Activated CD4-positive, alpha-beta memory T cell treated with anti-CD3 and anti-CD28 coated beads for 36 hours (primary cell): ENCODE data around the gene GSAP. TPM values are rescaled to one million over a fixed set of nuclear protein-coding genes. Genes with fewer than 3 reads are reported as not detected.
A peak's percentile ranks its signal among the peaks of the same experiment; 100 is the strongest.

Source experiments
- CTCF ChIA-PET: fragments of 350-600 bp; sonication (Branson Sonifier 250); formaldehyde crosslinking; loops from one replicate; lab custom pipeline; 2021; ENCODE audit warnings: antibody characterized with exemption, inconsistent platforms; lab: Charles Lee
- POLR2A ChIA-PET: fragments of 350-600 bp; sonication (Branson Sonifier 250); formaldehyde crosslinking; loops from one replicate; lab custom pipeline; 2021; ENCODE audit warnings: antibody characterized with exemption; lab: Charles Lee
- DNase-seq: peaks from one replicate; pipeline ENCODE4 v3.0.0-alpha.2; 2020
- H3K27ac Mint-ChIP-seq: one replicate; pipeline ENCODE4 v1.8.0; 2021; ENCODE audit warnings: mixed read lengths
- H3K27me3 Mint-ChIP-seq: one replicate; pipeline ENCODE4 v1.8.0; 2021; ENCODE audit warnings: mixed read lengths
- H3K36me3 Mint-ChIP-seq: one replicate; pipeline ENCODE4 v1.8.0; 2021; ENCODE audit warnings: mixed read lengths
- H3K4me1 Mint-ChIP-seq: one replicate; pipeline ENCODE4 v1.8.0; 2021; ENCODE audit warnings: low read depth, mixed read lengths
- H3K4me3 Mint-ChIP-seq: one replicate; pipeline ENCODE4 v1.8.0; 2021; ENCODE audit warnings: mild to moderate bottlenecking, mixed read lengths
- H3K9me3 Mint-ChIP-seq: one replicate; pipeline ENCODE4 v1.8.0; 2021; ENCODE audit warnings: mixed read lengths
- intact Hi-C: fragments of 100-400 bp; cut with micrococcal nuclease; formaldehyde crosslinking; loops from one replicate; pipeline ENCODE4 v1.15.1; 2023
- total RNA-seq, 2 experiments: library from RNA; stranded (reverse); gene quantifications; one replicate each; pipeline ENCODE4 v1.2.3, GENCODE V29; 2021

GSAP gene
- total RNA-seq, 2 experiments from 2014 or later, result 1.7 to 1.9 TPM

GRCh38 chr7:77403957-77404356 lies 12.2 kb downstream of the GSAP start:
- no peak overlapping the region for H3K4me3 Mint-ChIP-seq
- no peak overlapping the region for H3K27ac Mint-ChIP-seq
- no peaks in the 10 kb centered on the region for H3K36me3 Mint-ChIP-seq
- no peak for DNase-seq
- no peaks in the 10 kb centered on the region for H3K4me1 Mint-ChIP-seq
- ChIA-PET CTCF (no interaction called here), POLR2A (interaction anchor here (1.0 kb wide), 1 partner anchor 11 kb away, joined by 3 read pairs; no protein-coding TSS in a partner anchor)
- H3K27me3 Mint-ChIP-seq, result no peaks in the 10 kb centered on the region
- no peaks in the 10 kb centered on the region for H3K9me3 Mint-ChIP-seq
- intact Hi-C loops, result no loop called here

GRCh38 chr7:77402818-77403217 lies 13.3 kb downstream of the GSAP start:
- no peaks in the 10 kb centered on the region for H3K36me3 Mint-ChIP-seq
- intact Hi-C loops, result no loop called here
- no peaks in the 10 kb centered on the region for H3K27me3 Mint-ChIP-seq
- ChIA-PET CTCF (no interaction called here), POLR2A (no interaction called here)
- no peaks in the 10 kb centered on the region for H3K9me3 Mint-ChIP-seq
- DNase-seq, result no peak
- H3K27ac Mint-ChIP-seq, result no peak overlapping the region
- no peak overlapping the region for H3K4me3 Mint-ChIP-seq
- no peaks in the 10 kb centered on the region for H3K4me1 Mint-ChIP-seq

- H3K4me1 Mint-ChIP-seq, result no peaks in the 10 kb centered on the region
- DNase-seq, result no peak
- no peak overlapping the region for H3K4me3 Mint-ChIP-seq
- H3K9me3 Mint-ChIP-seq, result no peaks in the 10 kb centered on the region
- intact Hi-C loops, result no loop called here
- ChIA-PET POLR2A (no interaction called here), CTCF (no interaction called here)
- H3K36me3 Mint-ChIP-seq, result peaks cover 3% of the 10 kb centered on the region
- H3K27ac Mint-ChIP-seq, result no peak overlapping the region
- H3K27me3 Mint-ChIP-seq, result no peaks in the 10 kb centered on the region
Observed at GRCh38 chr7:77401002-77401401, 15.1 kb downstream of the GSAP start.

- H3K9me3 Mint-ChIP-seq, result no peaks in the 10 kb centered on the region
- ChIA-PET CTCF (no interaction called here), POLR2A (no interaction called here)
- intact Hi-C loops, result no loop called here
- H3K4me3 Mint-ChIP-seq, result no peak overlapping the region
- DNase-seq, result no peak
- no peaks in the 10 kb centered on the region for H3K27me3 Mint-ChIP-seq
- H3K4me1 Mint-ChIP-seq, result no peaks in the 10 kb centered on the region
- H3K36me3 Mint-ChIP-seq, result peaks cover 5% of the 10 kb centered on the region
- H3K27ac Mint-ChIP-seq, result no peak overlapping the region
Observed at GRCh38 chr7:77399816-77400215, 16.3 kb downstream of the GSAP start.

GRCh38 chr7:77396894-77397547 lies 19.1 kb downstream of the GSAP start:
- DNase-seq, result no peak
- intact Hi-C loops, result no loop called here
- Mint-ChIP-seq H3K4me3 (no peak overlapping the region), H3K36me3 (peaks cover 5% of the 10 kb centered on the region), H3K4me1 (peaks cover 24% of the 10 kb centered on the region), H3K27me3 (no peaks in the 10 kb centered on the region), H3K9me3 (no peaks in the 10 kb centered on the region), H3K27ac (no peak overlapping the region)
- POLR2A ChIA-PET, result no interaction called here
- CTCF ChIA-PET, result interaction anchor here (0.7 kb wide), 1 partner anchor 139 kb away, joined by 3 read pairs; no protein-coding TSS in a partner anchor

GRCh38 chr7:77395626-77396025 lies 20.5 kb downstream of the GSAP start:
- no peak overlapping the region for H3K27ac Mint-ChIP-seq
- intact Hi-C loops, result no loop called here
- H3K4me1 Mint-ChIP-seq, result peaks cover 26% of the 10 kb centered on the region
- H3K36me3 Mint-ChIP-seq, result peaks cover 5% of the 10 kb centered on the region
- no peak overlapping the region for H3K4me3 Mint-ChIP-seq
- H3K9me3 Mint-ChIP-seq, result no peaks in the 10 kb centered on the region
- ChIA-PET POLR2A (no interaction called here), CTCF (no interaction called here)
- no peak for DNase-seq
- no peaks in the 10 kb centered on the region for H3K27me3 Mint-ChIP-seq

GRCh38 chr7:77393954-77394353 lies 22.2 kb downstream of the GSAP start:
- H3K27ac Mint-ChIP-seq, result no peak overlapping the region
- DNase-seq, result no peak
- no peak overlapping the region for H3K4me3 Mint-ChIP-seq
- peaks cover 26% of the 10 kb centered on the region for H3K4me1 Mint-ChIP-seq
- H3K9me3 Mint-ChIP-seq, result no peaks in the 10 kb centered on the region
- H3K36me3 Mint-ChIP-seq, result peaks cover 7% of the 10 kb centered on the region
- ChIA-PET CTCF (no interaction called here), POLR2A (no interaction called here)
- no peaks in the 10 kb centered on the region for H3K27me3 Mint-ChIP-seq
- intact Hi-C loops, result loop anchor here (1.0 to 2.0 kb wide), 7 partner anchors 11 to 142 kb away; no protein-coding TSS in a partner anchor

- POLR2A ChIA-PET, result no interaction called here
- Mint-ChIP-seq H3K9me3 (no peaks in the 10 kb centered on the region), H3K36me3 (peaks cover 9% of the 10 kb centered on the region), H3K4me3 (peak overlapping the region; percentile 1), H3K4me1 (peaks cover 26% of the 10 kb centered on the region), H3K27me3 (no peaks in the 10 kb centered on the region), H3K27ac (peak overlapping the region; percentile 30)
- peak; percentile 76 for DNase-seq
- intact Hi-C loops, result loop anchor here (1.0 to 2.0 kb wide), 7 partner anchors 10 to 143 kb away; no protein-coding TSS in a partner anchor
- CTCF ChIA-PET, result no interaction called here
Observed at GRCh38 chr7:77393261-77393660, 22.9 kb downstream of the GSAP start.

GRCh38 chr7:77391230-77391629 lies 24.9 kb downstream of the GSAP start:
- Mint-ChIP-seq H3K27me3 (no peaks in the 10 kb centered on the region), H3K4me3 (no peak overlapping the region), H3K36me3 (peaks cover 13% of the 10 kb centered on the region), H3K9me3 (no peaks in the 10 kb centered on the region), H3K4me1 (peaks cover 26% of the 10 kb centered on the region), H3K27ac (no peak overlapping the region)
- ChIA-PET POLR2A (no interaction called here), CTCF (no interaction called here)
- DNase-seq, result no peak
- intact Hi-C loops, result no loop called here

- ChIA-PET POLR2A (no interaction called here), CTCF (no interaction called here)
- H3K27me3 Mint-ChIP-seq, result no peaks in the 10 kb centered on the region
- DNase-seq, result no peak
- intact Hi-C loops, result no loop called here
- no peak overlapping the region for H3K4me3 Mint-ChIP-seq
- H3K9me3 Mint-ChIP-seq, result no peaks in the 10 kb centered on the region
- no peak overlapping the region for H3K27ac Mint-ChIP-seq
- H3K36me3 Mint-ChIP-seq, result peaks cover 17% of the 10 kb centered on the region
- peaks cover 16% of the 10 kb centered on the region for H3K4me1 Mint-ChIP-seq
Observed at GRCh38 chr7:77388055-77388641, 28.0 kb downstream of the GSAP start.

- Mint-ChIP-seq H3K36me3 (peaks cover 17% of the 10 kb centered on the region), H3K4me3 (no peak overlapping the region), H3K27me3 (no peaks in the 10 kb centered on the region), H3K9me3 (no peaks in the 10 kb centered on the region), H3K27ac (no peak overlapping the region), H3K4me1 (peaks cover 17% of the 10 kb centered on the region)
- ChIA-PET POLR2A (no interaction called here), CTCF (no interaction called here)
- intact Hi-C loops, result no loop called here
- no peak for DNase-seq
Observed at GRCh38 chr7:77386165-77386822, 29.9 kb downstream of the GSAP start.

GRCh38 chr7:77383333-77383740 lies 32.8 kb downstream of the GSAP start:
- intact Hi-C loops, result loop anchor here (1.0 kb wide), 1 partner anchor 10 kb away; no protein-coding TSS in a partner anchor
- H3K27ac Mint-ChIP-seq, result no peak overlapping the region
- peaks cover 16% of the 10 kb centered on the region for H3K4me1 Mint-ChIP-seq
- no peaks in the 10 kb centered on the region for H3K27me3 Mint-ChIP-seq
- no peak for DNase-seq
- peaks cover 13% of the 10 kb centered on the region for H3K36me3 Mint-ChIP-seq
- no peaks in the 10 kb centered on the region for H3K9me3 Mint-ChIP-seq
- CTCF ChIA-PET, result no interaction called here
- POLR2A ChIA-PET, result no interaction called here
- no peak overlapping the region for H3K4me3 Mint-ChIP-seq
